Measurements from ENCODE around the gene KNTC1.

DNA sequence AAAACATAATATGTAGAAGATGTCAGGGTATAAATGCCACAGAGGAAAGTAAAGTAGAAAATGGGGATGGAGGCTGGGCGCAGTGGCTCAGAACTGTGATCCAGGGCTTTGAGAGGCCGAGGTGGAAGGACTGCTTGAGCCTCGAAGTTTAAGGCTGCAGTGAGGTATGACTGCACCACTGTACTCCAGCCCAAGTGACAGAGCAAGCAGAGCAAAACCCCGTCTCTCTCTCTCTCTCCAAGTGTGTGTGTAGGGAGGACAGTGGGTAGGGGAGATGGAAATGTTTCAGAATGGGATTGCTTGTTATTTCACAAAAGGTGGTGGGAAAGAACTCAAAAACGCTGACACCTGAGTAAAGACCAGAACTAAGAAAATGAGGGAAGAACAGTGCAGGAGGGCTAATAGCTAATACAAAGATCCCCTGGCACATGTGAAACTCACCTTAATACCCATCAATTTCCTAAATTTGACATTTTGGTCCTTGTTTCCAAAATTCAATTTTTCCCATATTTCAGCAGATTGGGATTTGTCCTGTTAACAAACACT lies 20.6 kb upstream of the KNTC1 start:
- no peak for TF ChIP-seq POLR2A (IDR thresholded peaks at IDR 0.05)
- TF ChIP-seq, protein P1, sequence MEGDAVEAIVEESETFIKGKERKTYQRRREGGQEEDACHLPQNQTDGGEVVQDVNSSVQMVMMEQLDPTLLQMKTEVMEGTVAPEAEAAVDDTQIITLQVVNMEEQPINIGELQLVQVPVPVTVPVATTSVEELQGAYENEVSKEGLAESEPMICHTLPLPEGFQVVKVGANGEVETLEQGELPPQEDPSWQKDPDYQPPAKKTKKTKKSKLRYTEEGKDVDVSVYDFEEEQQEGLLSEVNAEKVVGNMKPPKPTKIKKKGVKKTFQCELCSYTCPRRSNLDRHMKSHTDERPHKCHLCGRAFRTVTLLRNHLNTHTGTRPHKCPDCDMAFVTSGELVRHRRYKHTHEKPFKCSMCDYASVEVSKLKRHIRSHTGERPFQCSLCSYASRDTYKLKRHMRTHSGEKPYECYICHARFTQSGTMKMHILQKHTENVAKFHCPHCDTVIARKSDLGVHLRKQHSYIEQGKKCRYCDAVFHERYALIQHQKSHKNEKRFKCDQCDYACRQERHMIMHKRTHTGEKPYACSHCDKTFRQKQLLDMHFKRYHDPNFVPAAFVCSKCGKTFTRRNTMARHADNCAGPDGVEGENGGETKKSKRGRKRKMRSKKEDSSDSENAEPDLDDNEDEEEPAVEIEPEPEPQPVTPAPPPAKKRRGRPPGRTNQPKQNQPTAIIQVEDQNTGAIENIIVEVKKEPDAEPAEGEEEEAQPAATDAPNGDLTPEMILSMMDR (IDR thresholded peaks at IDR 0.05): no peak
